Body of pancreas (tissue), 4 donors: ENCODE measurements around the gene ZC3H12C.

Experiments used
- POLR2A ChIP-seq, 3 donors: fragments of 450-650 bp; IDR thresholded peaks; one replicate each; pipeline ENCODE4 v1.6.1; 2016; ENCODE audit warnings: antibody characterized with exemption in 3 of 3, mild to moderate bottlenecking in 2 of 3
- TF ChIP-seq, protein P1 (sequence below), 7 experiments: fragments of 450-650 bp in 4 of 7; fragments of 200-600 bp in 3 of 7; sonication (generic) in 3 of 7; IDR thresholded peaks; one replicate each; pipeline ENCODE4 v1.5.1; 2016 to 2019; ENCODE audit warnings: antibody characterized with exemption in 7 of 7

DNA sequence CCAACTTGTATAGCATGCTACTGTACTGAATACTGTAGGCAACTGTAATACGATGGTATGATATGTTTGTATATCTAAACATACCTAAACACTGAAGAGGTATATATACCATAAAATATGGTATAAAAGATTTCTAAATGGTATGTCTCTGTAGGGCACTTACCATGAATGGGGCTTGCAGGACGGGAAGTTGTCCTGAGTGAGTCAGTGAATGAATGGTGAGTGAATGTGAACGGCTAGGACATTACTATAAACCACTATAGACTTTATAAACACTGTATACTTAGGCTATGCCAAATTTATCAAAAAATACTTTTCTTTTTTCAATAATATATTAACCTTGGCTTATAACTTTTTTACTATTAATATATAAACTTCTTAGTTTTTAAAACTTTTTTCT lies 66.8 kb downstream of the ZC3H12C start:
- TF ChIP-seq, protein P1, sequence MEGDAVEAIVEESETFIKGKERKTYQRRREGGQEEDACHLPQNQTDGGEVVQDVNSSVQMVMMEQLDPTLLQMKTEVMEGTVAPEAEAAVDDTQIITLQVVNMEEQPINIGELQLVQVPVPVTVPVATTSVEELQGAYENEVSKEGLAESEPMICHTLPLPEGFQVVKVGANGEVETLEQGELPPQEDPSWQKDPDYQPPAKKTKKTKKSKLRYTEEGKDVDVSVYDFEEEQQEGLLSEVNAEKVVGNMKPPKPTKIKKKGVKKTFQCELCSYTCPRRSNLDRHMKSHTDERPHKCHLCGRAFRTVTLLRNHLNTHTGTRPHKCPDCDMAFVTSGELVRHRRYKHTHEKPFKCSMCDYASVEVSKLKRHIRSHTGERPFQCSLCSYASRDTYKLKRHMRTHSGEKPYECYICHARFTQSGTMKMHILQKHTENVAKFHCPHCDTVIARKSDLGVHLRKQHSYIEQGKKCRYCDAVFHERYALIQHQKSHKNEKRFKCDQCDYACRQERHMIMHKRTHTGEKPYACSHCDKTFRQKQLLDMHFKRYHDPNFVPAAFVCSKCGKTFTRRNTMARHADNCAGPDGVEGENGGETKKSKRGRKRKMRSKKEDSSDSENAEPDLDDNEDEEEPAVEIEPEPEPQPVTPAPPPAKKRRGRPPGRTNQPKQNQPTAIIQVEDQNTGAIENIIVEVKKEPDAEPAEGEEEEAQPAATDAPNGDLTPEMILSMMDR (IDR thresholded peaks at IDR 0.05) = no peak
- TF ChIP-seq POLR2A (IDR thresholded peaks at IDR 0.05) = no peak
